NT2/D1 (cell line): ENCODE measurements around the gene VPS72.
A peak's percentile ranks its signal among the peaks of the same experiment; 100 is the strongest.

ENCODE experiments used
- DNase-seq: peaks from one replicate; pipeline ENCODE4 v3.0.0-alpha.2; 2011; ENCODE audit warnings: low read depth, low spot score
- H3K27me3 ChIP-seq: 2 replicates; pipeline ENCODE4 v1.6.0; 2011; ENCODE audit warnings: mild to moderate bottlenecking; ENCODE audit not compliant: insufficient read length, insufficient read depth
- H3K36me3 ChIP-seq: 2 replicates; pipeline ENCODE4 v1.6.1; 2011; ENCODE audit warnings: mild to moderate bottlenecking, low read length, mixed read lengths; ENCODE audit not compliant: insufficient read depth, insufficient read length
- H3K4me1 ChIP-seq: 2 replicates; pipeline ENCODE4 v1.5.1; 2011; ENCODE audit not compliant: insufficient read depth, insufficient read length
- H3K4me3 ChIP-seq: 2 replicates; pipeline ENCODE4 v1.5.1; 2011; ENCODE audit warnings: low read depth; ENCODE audit not compliant: insufficient read length
- H3K9ac ChIP-seq: 2 replicates; pipeline ENCODE4 v1.6.0; 2011; ENCODE audit warnings: low read depth; ENCODE audit not compliant: insufficient read length
- H3K9me3 ChIP-seq: 2 replicates; pipeline ENCODE4 v1.5.1; 2011; ENCODE audit warnings: mild to moderate bottlenecking, low read length; ENCODE audit not compliant: insufficient read depth
- SUZ12 ChIP-seq: IDR thresholded peaks from 2 replicates; pipeline ENCODE4 v1.6.1; 2011; ENCODE audit not compliant: insufficient read length, insufficient read depth; ENCODE audit errors: extremely low read depth
- YY1 ChIP-seq: IDR thresholded peaks from 2 replicates; pipeline ENCODE4 v1.6.1; 2011; ENCODE audit not compliant: insufficient read length, insufficient read depth
- ZNF274 ChIP-seq: IDR thresholded peaks from 2 replicates; pipeline ENCODE4 v1.6.1; 2011; ENCODE audit warnings: mild to moderate bottlenecking, low read depth, low read length

Gene VPS72

DNA sequence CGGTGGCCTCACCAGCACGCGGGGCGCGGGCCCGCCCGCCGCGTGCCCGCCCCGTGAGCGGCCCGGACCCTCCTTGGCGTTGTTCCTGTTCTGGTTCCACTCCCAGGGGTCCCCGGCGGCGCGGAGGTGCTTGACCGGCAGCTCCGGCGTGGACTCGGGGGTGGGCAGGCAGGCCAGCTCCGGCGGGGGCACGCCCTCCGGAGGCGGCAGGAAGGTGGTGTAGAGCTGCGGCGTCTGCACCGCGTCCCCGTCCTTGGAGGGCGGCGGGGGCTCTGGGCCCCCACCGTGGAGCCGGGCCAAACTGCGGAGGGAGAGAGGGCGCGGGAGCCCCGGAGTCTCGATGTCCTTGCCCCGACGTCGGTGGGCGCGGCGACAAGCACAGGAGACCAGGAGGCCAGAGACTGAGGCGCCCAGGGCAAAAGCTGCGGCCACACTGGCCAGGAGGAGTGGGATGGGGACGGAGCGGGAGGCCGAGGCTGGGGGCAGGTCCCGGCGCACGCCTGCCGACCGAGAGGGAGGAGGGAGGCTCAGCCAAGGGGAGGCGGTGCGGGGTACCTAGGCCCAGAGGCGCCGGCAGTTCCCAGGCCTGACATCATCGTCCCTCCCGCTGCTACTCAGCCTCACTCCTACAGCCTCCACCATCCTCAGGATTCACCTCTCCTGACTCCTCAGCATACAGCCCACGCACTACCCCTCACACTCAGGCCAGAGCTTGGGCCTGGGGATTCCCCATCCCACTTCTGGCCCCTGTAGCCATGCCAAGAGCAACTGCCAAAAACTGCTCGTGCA is 56.8 kb downstream of the VPS72 start:
- TF ChIP-seq YY1: no peak
- TF ChIP-seq SUZ12: no peak
- no peak for TF ChIP-seq ZNF274
- Histone ChIP-seq H3K4me3 (no peak overlapping the region), H3K27me3 (no peaks in the 10 kb centered on the region), H3K36me3 (peaks cover 42% of the 10 kb centered on the region), H3K9me3 (no peaks in the 10 kb centered on the region), H3K4me1 (peaks cover 25% of the 10 kb centered on the region), H3K9ac (peak overlapping the region; percentile 50)
- DNase-seq: no peak

GRCh38 chr1:151132335-151133017 is 57.5 kb downstream of the VPS72 start:
- peaks cover 36% of the 10 kb centered on the region for H3K36me3 ChIP-seq
- peak overlapping the region; percentile 80 for H3K9ac ChIP-seq
- H3K4me3 ChIP-seq: no peak overlapping the region
- peaks cover 19% of the 10 kb centered on the region for H3K4me1 ChIP-seq
- no peaks in the 10 kb centered on the region for H3K9me3 ChIP-seq
- no peaks in the 10 kb centered on the region for H3K27me3 ChIP-seq
- no peak for DNase-seq
- TF ChIP-seq ZNF274 (no peak), YY1 (no peak), SUZ12 (no peak)

- DNase-seq: no peak
- Histone ChIP-seq H3K27me3 (no peaks in the 10 kb centered on the region), H3K9me3 (no peaks in the 10 kb centered on the region), H3K36me3 (peaks cover 33% of the 10 kb centered on the region), H3K4me3 (peak overlapping the region; percentile 44), H3K4me1 (peaks cover 18% of the 10 kb centered on the region), H3K9ac (peak overlapping the region; percentile 80)
- TF ChIP-seq SUZ12 (no peak), ZNF274 (no peak), YY1 (no peak)
Observed at GRCh38 chr1:151131701-151132334, 58.2 kb downstream of the VPS72 start.

- Histone ChIP-seq H3K4me3 (peak overlapping the region; percentile 44), H3K36me3 (peaks cover 26% of the 10 kb centered on the region), H3K27me3 (no peaks in the 10 kb centered on the region), H3K4me1 (peaks cover 18% of the 10 kb centered on the region), H3K9me3 (no peaks in the 10 kb centered on the region), H3K9ac (peak overlapping the region; percentile 80)
- peak; percentile 98 for DNase-seq
- TF ChIP-seq ZNF274 (no peak), SUZ12 (no peak), YY1 (no peak)
Observed at GRCh38 chr1:151130987-151131586, 58.9 kb downstream of the VPS72 start.

- H3K27me3 ChIP-seq: no peaks in the 10 kb centered on the region
- no peaks in the 10 kb centered on the region for H3K9me3 ChIP-seq
- H3K4me1 ChIP-seq: peaks cover 21% of the 10 kb centered on the region
- DNase-seq: no peak
- TF ChIP-seq SUZ12: no peak
- TF ChIP-seq YY1: no peak
- no peak for TF ChIP-seq ZNF274
- no peak overlapping the region for H3K4me3 ChIP-seq
- no peak overlapping the region for H3K9ac ChIP-seq
- peaks cover 4% of the 10 kb centered on the region for H3K36me3 ChIP-seq
Observed at GRCh38 chr1:151128800-151129199, 61.2 kb downstream of the VPS72 start.
